ENCODE measurements around the gene PLXNA1. TPM values are rescaled to one million over a fixed set of nuclear protein-coding genes. Genes with fewer than 3 reads are reported as not detected.

The PLXNA1 gene
- total and polyA plus RNA-seq, 2 experiments from 2014 or later: 11.0 to 73.5 TPM

DNA sequence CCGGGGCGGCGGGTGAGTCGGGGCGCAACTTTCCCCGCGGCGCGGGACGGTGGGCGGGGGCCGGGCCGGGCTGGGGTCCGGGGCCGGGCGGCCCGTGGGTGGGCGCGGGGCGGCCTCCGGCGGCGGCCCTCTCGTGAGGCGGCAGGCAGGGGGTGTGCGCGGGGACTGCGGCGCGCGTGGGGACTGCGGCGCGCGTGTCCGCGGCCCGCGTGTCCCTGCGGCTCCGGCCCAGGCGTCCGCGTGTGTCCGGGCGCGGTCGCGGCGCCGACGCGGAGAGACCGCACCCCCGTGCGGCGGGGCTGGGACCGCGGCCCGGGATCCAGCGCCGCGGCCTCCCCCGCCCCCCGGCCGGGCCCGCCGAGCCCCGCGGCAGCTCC, 349 bp downstream of the PLXNA1 start:
- no peak overlapping the region for H2AFZ ChIP-seq
- Mint-ChIP-seq H3K9me3 (no peaks in the 10 kb centered on the region), H3K27ac (no peak overlapping the region), H3K4me1 (peaks cover 6% of the 10 kb centered on the region), H3K27me3 (ENCODE audit: insufficient read depth, low read depth, poor library complexity) (peaks cover 22% of the 10 kb centered on the region), H3K36me3 (ENCODE audit: low read depth) (no peaks in the 10 kb centered on the region; the same call in 2 of the 3 replicates), H3K4me3 (no peak overlapping the region)
- no peaks in the 10 kb centered on the region; the same call in 1 of the 2 replicates for H4K20me1 ChIP-seq (replicated peaks; ENCODE audit: insufficient read depth)
- no peaks in the 10 kb centered on the region for H3K9me2 ChIP-seq (ENCODE audit: insufficient read depth)
- H3K4me3 ChIP-seq: peak overlapping the region; percentile 72
- 0 out of 2 replicates have a peak, but pooled peaks cover 10% of the 10 kb centered on the region for H3K27me3 ChIP-seq (ENCODE audit: insufficient read depth)
- TF ChIP-seq, protein P1, sequence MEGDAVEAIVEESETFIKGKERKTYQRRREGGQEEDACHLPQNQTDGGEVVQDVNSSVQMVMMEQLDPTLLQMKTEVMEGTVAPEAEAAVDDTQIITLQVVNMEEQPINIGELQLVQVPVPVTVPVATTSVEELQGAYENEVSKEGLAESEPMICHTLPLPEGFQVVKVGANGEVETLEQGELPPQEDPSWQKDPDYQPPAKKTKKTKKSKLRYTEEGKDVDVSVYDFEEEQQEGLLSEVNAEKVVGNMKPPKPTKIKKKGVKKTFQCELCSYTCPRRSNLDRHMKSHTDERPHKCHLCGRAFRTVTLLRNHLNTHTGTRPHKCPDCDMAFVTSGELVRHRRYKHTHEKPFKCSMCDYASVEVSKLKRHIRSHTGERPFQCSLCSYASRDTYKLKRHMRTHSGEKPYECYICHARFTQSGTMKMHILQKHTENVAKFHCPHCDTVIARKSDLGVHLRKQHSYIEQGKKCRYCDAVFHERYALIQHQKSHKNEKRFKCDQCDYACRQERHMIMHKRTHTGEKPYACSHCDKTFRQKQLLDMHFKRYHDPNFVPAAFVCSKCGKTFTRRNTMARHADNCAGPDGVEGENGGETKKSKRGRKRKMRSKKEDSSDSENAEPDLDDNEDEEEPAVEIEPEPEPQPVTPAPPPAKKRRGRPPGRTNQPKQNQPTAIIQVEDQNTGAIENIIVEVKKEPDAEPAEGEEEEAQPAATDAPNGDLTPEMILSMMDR (conservative IDR thresholded peaks at IDR 0.05; ENCODE audit: low read depth in 2 of 2): no peak
- TF ChIP-seq, protein P2, sequence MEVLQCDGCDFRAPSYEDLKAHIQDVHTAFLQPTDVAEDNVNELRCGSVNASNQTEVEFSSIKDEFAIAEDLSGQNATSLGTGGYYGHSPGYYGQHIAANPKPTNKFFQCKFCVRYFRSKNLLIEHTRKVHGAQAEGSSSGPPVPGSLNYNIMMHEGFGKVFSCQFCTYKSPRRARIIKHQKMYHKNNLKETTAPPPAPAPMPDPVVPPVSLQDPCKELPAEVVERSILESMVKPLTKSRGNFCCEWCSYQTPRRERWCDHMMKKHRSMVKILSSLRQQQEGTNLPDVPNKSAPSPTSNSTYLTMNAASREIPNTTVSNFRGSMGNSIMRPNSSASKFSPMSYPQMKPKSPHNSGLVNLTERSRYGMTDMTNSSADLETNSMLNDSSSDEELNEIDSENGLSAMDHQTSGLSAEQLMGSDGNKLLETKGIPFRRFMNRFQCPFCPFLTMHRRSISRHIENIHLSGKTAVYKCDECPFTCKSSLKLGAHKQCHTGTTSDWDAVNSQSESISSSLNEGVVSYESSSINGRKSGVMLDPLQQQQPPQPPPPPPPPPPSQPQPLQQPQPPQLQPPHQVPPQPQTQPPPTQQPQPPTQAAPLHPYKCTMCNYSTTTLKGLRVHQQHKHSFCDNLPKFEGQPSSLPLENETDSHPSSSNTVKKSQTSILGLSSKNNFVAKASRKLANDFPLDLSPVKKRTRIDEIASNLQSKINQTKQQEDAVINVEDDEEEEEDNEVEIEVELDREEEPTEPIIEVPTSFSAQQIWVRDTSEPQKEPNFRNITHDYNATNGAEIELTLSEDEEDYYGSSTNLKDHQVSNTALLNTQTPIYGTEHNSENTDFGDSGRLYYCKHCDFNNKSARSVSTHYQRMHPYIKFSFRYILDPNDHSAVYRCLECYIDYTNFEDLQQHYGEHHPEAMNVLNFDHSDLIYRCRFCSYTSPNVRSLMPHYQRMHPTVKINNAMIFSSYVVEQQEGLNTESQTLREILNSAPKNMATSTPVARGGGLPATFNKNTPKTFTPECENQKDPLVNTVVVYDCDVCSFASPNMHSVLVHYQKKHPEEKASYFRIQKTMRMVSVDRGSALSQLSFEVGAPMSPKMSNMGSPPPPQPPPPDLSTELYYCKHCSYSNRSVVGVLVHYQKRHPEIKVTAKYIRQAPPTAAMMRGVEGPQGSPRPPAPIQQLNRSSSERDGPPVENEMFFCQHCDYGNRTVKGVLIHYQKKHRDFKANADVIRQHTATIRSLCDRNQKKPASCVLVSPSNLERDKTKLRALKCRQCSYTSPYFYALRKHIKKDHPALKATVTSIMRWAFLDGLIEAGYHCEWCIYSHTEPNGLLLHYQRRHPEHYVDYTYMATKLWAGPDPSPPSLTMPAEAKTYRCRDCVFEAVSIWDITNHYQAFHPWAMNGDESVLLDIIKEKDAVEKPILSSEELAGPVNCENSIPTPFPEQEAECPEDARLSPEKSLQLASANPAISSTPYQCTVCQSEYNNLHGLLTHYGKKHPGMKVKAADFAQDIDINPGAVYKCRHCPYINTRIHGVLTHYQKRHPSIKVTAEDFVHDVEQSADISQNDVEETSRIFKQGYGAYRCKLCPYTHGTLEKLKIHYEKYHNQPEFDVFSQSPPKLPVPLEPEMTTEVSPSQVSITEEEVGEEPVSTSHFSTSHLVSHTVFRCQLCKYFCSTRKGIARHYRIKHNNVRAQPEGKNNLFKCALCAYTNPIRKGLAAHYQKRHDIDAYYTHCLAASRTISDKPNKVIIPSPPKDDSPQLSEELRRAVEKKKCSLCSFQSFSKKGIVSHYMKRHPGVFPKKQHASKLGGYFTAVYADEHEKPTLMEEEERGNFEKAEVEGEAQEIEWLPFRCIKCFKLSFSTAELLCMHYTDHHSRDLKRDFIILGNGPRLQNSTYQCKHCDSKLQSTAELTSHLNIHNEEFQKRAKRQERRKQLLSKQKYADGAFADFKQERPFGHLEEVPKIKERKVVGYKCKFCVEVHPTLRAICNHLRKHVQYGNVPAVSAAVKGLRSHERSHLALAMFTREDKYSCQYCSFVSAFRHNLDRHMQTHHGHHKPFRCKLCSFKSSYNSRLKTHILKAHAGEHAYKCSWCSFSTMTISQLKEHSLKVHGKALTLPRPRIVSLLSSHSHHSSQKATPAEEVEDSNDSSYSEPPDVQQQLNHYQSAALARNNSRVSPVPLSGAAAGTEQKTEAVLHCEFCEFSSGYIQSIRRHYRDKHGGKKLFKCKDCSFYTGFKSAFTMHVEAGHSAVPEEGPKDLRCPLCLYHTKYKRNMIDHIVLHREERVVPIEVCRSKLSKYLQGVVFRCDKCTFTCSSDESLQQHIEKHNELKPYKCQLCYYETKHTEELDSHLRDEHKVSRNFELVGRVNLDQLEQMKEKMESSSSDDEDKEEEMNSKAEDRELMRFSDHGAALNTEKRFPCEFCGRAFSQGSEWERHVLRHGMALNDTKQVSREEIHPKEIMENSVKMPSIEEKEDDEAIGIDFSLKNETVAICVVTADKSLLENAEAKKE (CRISPR knock-in tag; IDR thresholded peaks at IDR 0.05): no peak
- TF ChIP-seq ZNF114 (CRISPR knock-in tag; IDR thresholded peaks at IDR 0.05) (no peak), JUNB (IDR thresholded peaks at IDR 0.05; ENCODE audit: unreplicated experiment) (no peak), ZNF331 (CRISPR knock-in tag; IDR thresholded peaks at IDR 0.05; ENCODE audit: low read depth) (no peak), STAT1 (IDR thresholded peaks at IDR 0.05; ENCODE audit: unreplicated experiment) (no peak)
- TF ChIP-seq, protein P3, sequence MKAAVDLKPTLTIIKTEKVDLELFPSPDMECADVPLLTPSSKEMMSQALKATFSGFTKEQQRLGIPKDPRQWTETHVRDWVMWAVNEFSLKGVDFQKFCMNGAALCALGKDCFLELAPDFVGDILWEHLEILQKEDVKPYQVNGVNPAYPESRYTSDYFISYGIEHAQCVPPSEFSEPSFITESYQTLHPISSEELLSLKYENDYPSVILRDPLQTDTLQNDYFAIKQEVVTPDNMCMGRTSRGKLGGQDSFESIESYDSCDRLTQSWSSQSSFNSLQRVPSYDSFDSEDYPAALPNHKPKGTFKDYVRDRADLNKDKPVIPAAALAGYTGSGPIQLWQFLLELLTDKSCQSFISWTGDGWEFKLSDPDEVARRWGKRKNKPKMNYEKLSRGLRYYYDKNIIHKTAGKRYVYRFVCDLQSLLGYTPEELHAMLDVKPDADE (IDR thresholded peaks at IDR 0.05): no peak
- TF ChIP-seq, protein P4, sequence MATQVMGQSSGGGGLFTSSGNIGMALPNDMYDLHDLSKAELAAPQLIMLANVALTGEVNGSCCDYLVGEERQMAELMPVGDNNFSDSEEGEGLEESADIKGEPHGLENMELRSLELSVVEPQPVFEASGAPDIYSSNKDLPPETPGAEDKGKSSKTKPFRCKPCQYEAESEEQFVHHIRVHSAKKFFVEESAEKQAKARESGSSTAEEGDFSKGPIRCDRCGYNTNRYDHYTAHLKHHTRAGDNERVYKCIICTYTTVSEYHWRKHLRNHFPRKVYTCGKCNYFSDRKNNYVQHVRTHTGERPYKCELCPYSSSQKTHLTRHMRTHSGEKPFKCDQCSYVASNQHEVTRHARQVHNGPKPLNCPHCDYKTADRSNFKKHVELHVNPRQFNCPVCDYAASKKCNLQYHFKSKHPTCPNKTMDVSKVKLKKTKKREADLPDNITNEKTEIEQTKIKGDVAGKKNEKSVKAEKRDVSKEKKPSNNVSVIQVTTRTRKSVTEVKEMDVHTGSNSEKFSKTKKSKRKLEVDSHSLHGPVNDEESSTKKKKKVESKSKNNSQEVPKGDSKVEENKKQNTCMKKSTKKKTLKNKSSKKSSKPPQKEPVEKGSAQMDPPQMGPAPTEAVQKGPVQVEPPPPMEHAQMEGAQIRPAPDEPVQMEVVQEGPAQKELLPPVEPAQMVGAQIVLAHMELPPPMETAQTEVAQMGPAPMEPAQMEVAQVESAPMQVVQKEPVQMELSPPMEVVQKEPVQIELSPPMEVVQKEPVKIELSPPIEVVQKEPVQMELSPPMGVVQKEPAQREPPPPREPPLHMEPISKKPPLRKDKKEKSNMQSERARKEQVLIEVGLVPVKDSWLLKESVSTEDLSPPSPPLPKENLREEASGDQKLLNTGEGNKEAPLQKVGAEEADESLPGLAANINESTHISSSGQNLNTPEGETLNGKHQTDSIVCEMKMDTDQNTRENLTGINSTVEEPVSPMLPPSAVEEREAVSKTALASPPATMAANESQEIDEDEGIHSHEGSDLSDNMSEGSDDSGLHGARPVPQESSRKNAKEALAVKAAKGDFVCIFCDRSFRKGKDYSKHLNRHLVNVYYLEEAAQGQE (IDR thresholded peaks at IDR 0.05; ENCODE audit: unreplicated experiment): no peak
- DNase-seq (ENCODE audit: low spot score): no peak
- H3K27ac ChIP-seq (ENCODE audit: low read depth): no peak overlapping the region
- H3K4me1 ChIP-seq (ENCODE audit: insufficient read depth): peaks cover 4% of the 10 kb centered on the region
- no peaks in the 10 kb centered on the region for H3F3A ChIP-seq (replicated peaks; ENCODE audit: low read depth)
- peaks cover 38% of the 10 kb centered on the region for H3K79me2 ChIP-seq (replicated peaks; ENCODE audit: insufficient read depth)
- ATAC-seq: no peak
- H3K4me2 ChIP-seq: peak overlapping the region; percentile 84; the same call in 1 of the 2 replicates
- H3K36me3 ChIP-seq (ENCODE audit: insufficient read depth): no peaks in the 10 kb centered on the region

All from GM23338 (cell line).